GM18502 (cell line): ENCODE measurements around the gene GASK1A.

Experiments used
- ATAC-seq: cut with Tn5 transposase; IDR thresholded peaks from one replicate; pipeline ENCODE4 v1.9.1; 2021; ENCODE audit warnings: mild to moderate bottlenecking; ENCODE audit not compliant: unreplicated experiment, poor library complexity

The GASK1A gene

GRCh38 chr3:42982645-42983412 is 3.7 kb downstream of the GASK1A start:
- no peak for ATAC-seq

- no peak for ATAC-seq
Observed at GRCh38 chr3:42983927-42984326, 4.8 kb downstream of the GASK1A start.

- ATAC-seq: no peak
Observed at GRCh38 chr3:42984701-42985100, 5.6 kb downstream of the GASK1A start.

- ATAC-seq: no peak
Observed at GRCh38 chr3:42988097-42988496, 9.0 kb downstream of the GASK1A start.

GRCh38 chr3:42988566-42988965 is 9.5 kb downstream of the GASK1A start:
- no peak for ATAC-seq

- ATAC-seq: no peak
Observed at GRCh38 chr3:42991341-42992315, 12.5 kb downstream of the GASK1A start.

GRCh38 chr3:42994595-42994994 is 15.5 kb downstream of the GASK1A start:
- no peak for ATAC-seq

- ATAC-seq: no peak
Observed at GRCh38 chr3:42996021-42996420, 16.9 kb downstream of the GASK1A start.

- ATAC-seq: no peak
Observed at GRCh38 chr3:42996633-42997075, 17.5 kb downstream of the GASK1A start.

GRCh38 chr3:42999212-42999611 is 20.1 kb downstream of the GASK1A start:
- no peak for ATAC-seq

GRCh38 chr3:42999632-43000031 is 20.5 kb downstream of the GASK1A start:
- ATAC-seq: no peak

- no peak for ATAC-seq
Observed at GRCh38 chr3:43000387-43000786, 21.3 kb downstream of the GASK1A start.

GRCh38 chr3:43001094-43001553 is 22.0 kb downstream of the GASK1A start:
- ATAC-seq: no peak

- no peak for ATAC-seq
Observed at GRCh38 chr3:43001556-43002121, 22.5 kb downstream of the GASK1A start.

- ATAC-seq: no peak
Observed at GRCh38 chr3:43004282-43004681, 25.2 kb downstream of the GASK1A start.

GRCh38 chr3:43005253-43005652 is 26.1 kb downstream of the GASK1A start:
- ATAC-seq: no peak

- ATAC-seq: no peak
Observed at GRCh38 chr3:43005981-43006380, 26.9 kb downstream of the GASK1A start.

- ATAC-seq: no peak
Observed at GRCh38 chr3:43006825-43007224, 27.7 kb downstream of the GASK1A start.

- no peak for ATAC-seq
Observed at GRCh38 chr3:43009547-43009946, 30.4 kb downstream of the GASK1A start.

GRCh38 chr3:43010638-43011037 is 31.5 kb downstream of the GASK1A start:
- no peak for ATAC-seq

GRCh38 chr3:43011638-43012037 is 32.5 kb downstream of the GASK1A start:
- ATAC-seq: no peak
